Mesodermal cell (in vitro differentiated cells): ENCODE data around the gene MED25.
A peak's percentile ranks its signal among the peaks of the same experiment; 100 is the strongest.

Experiments
- H3K27ac ChIP-seq: 2 replicates; pipeline ENCODE4 v1.7.0; 2013; ENCODE audit warnings: mild to moderate bottlenecking, low read depth, low read length, moderate library complexity; ENCODE audit not compliant: severe bottlenecking
- H3K36me3 ChIP-seq: 2 replicates; pipeline ENCODE4 v1.7.1; 2013; ENCODE audit warnings: mild to moderate bottlenecking, low read length, moderate library complexity; ENCODE audit not compliant: control insufficient read depth, insufficient read depth
- H3K4me1 ChIP-seq: one replicate; pipeline ENCODE4 v1.7.1; 2013; ENCODE audit warnings: mild to moderate bottlenecking, low read length; ENCODE audit not compliant: insufficient read depth, control insufficient read depth, poor library complexity, severe bottlenecking
- H3K4me3 ChIP-seq: 2 replicates; pipeline ENCODE4 v1.7.0; 2013; ENCODE audit warnings: low read length, control low read depth, mild to moderate bottlenecking; ENCODE audit not compliant: insufficient read depth, poor library complexity, severe bottlenecking; ENCODE audit errors: extremely low read depth
- H3K9me3 ChIP-seq: 2 replicates; pipeline ENCODE4 v1.7.1; 2013; ENCODE audit warnings: mild to moderate bottlenecking, low read length, moderate library complexity; ENCODE audit not compliant: control insufficient read depth
- WGBS, 2 experiments: methylation state at CpG; one replicate each; pipeline ENCODE4 v1.1.5; 2013; ENCODE audit warnings: missing lambda C conversion rate in 2 of 2; ENCODE audit not compliant: insufficient coverage in 2 of 2; 5-methylcytosine and 5-hydroxymethylcytosine counted together

MED25 gene

DNA sequence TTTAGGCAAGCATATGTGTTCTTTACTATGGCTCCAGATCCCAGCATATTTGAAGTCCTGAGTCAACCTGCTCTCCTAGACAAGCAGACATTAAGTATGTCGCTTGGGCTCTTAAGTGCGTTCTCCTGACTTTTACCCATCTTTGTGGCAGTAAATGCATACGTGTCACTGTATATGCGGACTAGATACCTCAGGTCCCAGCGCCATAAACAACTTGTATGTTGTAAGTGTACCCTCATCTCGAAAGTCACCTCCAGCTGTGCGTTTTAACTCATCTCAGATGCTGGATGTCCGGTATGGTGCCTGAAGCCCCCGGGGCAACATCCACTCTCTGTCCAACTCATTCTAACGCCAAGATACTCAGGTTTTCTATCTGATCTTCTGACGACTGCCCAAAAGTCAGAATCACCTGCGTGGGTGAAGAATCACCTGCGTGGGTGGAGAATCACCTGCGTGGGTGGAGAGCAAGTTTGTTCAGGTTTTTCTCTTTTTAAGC lies 34.6 kb downstream of the MED25 start:
- Histone ChIP-seq H3K4me1 (peaks cover 13% of the 10 kb centered on the region), H3K36me3 (peaks cover 65% of the 10 kb centered on the region), H3K27ac (no peak overlapping the region), H3K4me3 (peak overlapping the region; percentile 76), H3K9me3 (peaks cover 9% of the 10 kb centered on the region)
- 94 to 95% methylated on average over 10 of the region's 14 CpGs for WGBS, 2 experiments

DNA sequence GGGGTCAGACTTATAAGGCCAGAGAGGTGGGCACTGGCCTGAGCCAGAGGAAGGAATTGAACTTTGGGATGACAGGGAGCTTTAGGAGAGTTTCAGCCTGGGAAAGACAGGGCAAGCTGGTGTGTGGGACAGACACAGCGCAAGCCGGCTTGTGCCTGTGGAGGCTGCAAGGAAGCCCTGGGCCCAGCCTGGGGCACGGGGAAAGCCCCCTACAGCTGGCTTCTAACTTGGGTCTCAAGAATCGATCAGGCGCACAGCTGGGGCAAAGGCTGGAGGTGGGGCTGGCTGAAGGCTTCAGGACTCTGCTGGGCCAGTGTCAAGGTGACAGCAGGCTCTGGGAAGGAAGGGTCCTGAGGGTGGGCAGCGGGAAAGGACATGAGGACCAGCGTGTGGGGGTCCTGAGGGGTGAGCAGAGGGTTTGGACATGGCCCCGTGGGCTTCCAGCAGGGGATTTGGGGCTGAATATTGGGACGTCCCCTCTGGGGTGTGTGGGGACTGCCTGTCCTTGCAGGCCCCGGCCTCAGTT lies 35.8 kb downstream of the MED25 start:
- H3K36me3 ChIP-seq = peaks cover 70% of the 10 kb centered on the region
- H3K9me3 ChIP-seq = peaks cover 3% of the 10 kb centered on the region
- WGBS, 2 experiments = 90% methylated on average over 9 to 10 of the region's 10 CpGs

DNA sequence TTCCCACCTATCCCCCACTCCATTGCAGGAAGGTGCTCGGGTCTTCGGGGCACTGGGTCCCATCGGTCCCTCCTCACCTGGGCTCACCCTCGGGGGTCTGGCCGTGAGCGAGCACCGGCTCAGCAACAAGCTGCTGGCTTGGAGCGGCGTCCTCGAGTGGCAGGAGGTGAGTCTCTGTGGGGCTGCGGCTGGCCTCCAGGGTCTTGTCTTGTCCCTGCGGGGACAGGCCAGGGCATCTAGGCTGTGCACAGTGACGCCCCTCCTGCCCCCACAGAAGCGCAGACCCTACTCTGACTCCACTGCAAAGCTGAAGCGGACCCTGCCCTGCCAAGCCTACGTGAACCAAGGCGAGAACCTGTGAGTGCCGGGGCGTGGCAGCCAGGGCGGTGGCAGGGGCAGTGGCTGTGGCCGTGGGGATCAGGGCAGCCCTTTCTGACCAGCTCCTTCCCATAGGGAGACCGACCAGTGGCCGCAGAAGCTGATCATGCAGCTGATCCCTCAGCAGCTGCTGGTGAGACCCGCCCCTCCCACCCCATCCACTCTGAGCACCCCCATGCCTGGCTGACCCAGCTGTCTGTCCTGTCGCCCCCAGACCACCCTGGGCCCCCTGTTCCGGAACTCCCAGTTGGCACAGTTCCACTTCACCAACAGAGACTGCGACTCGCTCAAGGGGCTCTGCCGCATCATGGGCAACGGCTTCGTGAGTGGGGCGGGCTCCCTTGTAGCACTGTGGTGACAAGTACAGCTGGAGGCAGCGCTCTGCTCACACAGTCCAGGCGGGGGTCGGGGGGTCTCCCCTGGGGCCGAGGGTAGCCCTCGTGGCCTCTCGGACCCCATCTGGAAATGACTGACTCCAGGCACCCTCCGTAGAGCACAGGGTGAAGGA lies 36.5 kb downstream of the MED25 start:
- Histone ChIP-seq H3K36me3 (peaks cover 66% of the 10 kb centered on the region), H3K4me1 (peaks cover 13% of the 10 kb centered on the region), H3K4me3 (no peak overlapping the region), H3K27ac (no peak overlapping the region), H3K9me3 (no peaks in the 10 kb centered on the region)
- 96% methylated on average over 37 to 38 of the region's 39 CpGs for WGBS, 2 experiments

More for the DNA sequence above, 35.8 kb downstream of the MED25 start:
- Histone ChIP-seq H3K4me1 (peaks cover 13% of the 10 kb centered on the region), H3K4me3 (no peak overlapping the region), H3K27ac (no peak overlapping the region)

DNA sequence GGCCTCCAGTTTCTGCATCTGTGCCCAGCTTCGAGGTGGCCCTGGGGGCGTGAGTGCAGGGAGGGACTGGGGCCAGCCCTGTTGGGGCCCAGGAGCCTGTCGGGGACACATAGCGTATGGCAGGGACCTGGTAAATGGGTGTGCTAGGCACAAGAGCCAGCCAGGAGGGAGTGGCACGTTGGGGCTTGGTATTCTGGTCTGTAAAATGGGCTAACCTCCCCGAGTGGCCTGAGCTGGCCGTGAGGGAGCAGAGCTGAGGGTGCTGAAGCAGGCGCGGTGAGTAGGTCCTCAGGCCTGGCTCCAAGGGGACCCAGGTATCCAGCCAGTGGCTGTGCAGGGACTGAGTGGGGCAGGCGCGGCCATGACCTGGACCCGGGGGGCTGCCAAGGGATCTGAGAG lies 37.2 kb downstream of the MED25 start:
- H3K4me3 ChIP-seq = no peak overlapping the region
- WGBS, 2 experiments = 95 to 96% methylated on average over 9 to 12 of the region's 12 CpGs
- H3K4me1 ChIP-seq = peaks cover 13% of the 10 kb centered on the region
- H3K36me3 ChIP-seq = peaks cover 64% of the 10 kb centered on the region
- no peak overlapping the region for H3K27ac ChIP-seq
- no peaks in the 10 kb centered on the region for H3K9me3 ChIP-seq

DNA sequence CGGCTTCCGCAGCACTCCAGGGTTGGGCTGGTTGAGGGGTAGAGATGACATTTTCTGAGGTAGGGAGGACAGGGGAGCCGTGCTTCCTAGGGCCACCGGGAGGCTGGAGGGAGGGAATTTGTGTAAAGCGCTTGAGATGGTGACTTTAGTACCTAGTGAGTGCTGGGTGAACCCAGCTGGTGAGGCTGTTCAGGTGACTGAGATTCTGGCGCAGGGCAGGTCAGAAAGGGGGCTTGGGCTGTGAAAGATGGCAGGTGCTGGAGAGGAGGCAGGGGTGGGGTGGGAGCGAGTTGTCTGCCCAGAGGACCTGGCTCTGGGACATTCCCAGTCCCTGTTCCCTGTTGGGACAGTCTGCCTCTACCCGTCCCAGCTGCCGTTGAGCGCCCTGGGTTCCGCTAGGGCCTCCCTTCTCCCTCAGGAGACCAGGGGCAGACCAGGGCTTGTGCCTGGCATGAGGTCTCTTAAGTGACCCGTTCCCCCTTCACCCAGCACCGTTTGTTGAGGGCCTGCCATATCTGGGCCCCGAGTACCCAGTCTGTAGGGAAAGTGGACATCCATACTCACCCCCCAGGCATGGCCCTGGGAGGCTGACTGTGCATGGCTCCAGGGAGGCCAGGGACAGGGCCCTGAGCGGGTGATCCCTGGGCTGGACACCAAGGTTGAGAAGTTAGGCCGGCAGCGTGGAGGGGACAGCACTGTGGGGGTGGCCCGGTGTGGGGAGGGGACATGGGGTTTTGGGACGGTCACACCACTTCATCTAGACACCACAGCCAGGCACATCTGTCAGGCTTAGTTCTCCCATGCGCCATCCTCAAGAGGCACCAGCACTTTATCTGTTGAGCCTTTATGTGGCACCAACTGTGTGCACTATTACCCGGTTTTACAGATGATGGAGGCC lies 37.8 kb downstream of the MED25 start:
- Histone ChIP-seq H3K27ac (no peak overlapping the region), H3K4me1 (peaks cover 13% of the 10 kb centered on the region), H3K9me3 (no peaks in the 10 kb centered on the region), H3K4me3 (no peak overlapping the region), H3K36me3 (peaks cover 70% of the 10 kb centered on the region)
- WGBS, 2 experiments = 98 to 99% methylated on average over 11 to 16 of the region's 21 CpGs

DNA sequence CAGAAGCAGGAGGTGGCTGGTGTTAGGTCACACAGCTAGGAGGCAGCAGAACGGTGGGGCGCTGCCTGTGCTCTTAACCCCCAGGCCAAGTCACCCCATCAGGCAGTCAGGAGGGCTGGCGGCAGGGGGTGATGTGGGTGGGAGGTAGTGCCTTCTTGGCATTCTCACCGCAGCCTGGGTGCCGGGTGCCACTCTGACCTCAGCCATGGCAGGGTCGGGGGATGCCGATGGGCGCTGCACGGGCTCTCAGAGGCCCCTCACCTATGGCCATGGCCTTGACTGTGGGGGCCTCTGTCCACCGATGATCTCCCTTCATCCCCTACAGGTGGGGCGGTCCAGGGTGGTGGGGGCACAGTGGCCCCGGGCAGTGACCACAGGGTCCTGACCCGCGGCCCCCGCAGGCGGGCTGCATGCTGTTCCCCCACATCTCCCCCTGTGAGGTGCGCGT lies 38.5 kb downstream of the MED25 start:
- Histone ChIP-seq H3K4me1 (peaks cover 13% of the 10 kb centered on the region), H3K27ac (no peak overlapping the region), H3K4me3 (no peak overlapping the region), H3K9me3 (no peaks in the 10 kb centered on the region), H3K36me3 (peaks cover 77% of the 10 kb centered on the region)
- WGBS, 2 experiments = 93 to 97% methylated on average over 13 to 16 of the region's 18 CpGs

DNA sequence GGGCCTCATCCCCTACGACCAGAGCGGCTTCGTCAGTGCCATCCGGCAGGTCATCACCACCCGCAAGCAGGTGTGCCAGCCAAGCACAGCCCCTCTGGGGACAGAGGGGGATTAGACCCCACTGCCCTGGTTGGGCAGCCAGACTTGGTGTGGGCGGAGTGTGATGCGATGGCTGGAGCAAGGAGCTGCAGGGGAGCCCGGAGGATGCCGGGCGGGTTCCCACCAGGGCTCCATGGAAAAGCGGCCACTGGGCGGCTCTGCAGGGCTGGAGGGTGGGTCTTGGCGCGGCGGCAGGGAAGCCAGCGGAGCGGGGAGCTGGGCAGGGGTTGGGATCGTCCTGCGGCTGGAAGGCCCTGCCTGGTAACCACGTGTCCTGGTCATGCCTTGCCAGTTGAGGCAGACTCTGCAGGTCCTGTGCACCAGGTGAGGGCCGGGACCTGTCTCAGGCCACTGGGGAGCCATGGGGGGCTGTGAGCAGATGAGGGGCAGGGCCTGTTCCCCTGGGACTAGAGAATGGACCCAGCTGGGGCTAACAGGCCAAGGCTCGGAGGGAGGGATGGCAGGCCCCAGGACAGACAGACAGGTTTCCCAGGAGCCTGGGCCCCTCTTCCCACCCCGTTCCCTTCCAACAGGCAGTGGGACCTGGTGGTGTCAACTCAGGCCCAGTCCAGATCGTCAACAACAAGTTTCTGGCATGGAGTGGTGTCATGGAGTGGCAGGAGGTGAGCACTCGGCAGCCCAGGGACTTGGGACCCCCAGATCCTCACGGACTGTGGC lies 39.2 kb downstream of the MED25 start:
- Histone ChIP-seq H3K4me1 (peaks cover 10% of the 10 kb centered on the region), H3K9me3 (no peaks in the 10 kb centered on the region), H3K27ac (no peak overlapping the region), H3K4me3 (no peak overlapping the region), H3K36me3 (peaks cover 78% of the 10 kb centered on the region)
- 96 to 98% methylated on average over 23 to 24 of the region's 26 CpGs for WGBS, 2 experiments

DNA sequence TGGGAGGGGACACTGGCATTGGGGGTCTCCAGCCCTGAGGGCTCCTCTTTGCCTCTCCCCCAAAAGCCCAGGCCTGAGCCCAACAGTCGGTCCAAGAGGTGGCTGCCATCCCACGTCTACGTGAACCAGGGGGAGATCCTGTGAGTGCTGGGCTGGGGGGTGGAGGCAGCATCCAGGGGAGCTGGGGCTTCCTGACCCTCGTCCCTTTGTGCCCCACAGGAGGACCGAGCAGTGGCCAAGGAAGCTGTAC lies 39.7 kb downstream of the MED25 start:
- Histone ChIP-seq H3K27ac (no peak overlapping the region), H3K9me3 (no peaks in the 10 kb centered on the region), H3K4me1 (peaks cover 7% of the 10 kb centered on the region), H3K4me3 (no peak overlapping the region), H3K36me3 (peaks cover 72% of the 10 kb centered on the region)
- 96% methylated on average over 5 of the region's 5 CpGs; no CpG with 5 or more reads in 1 of the 2 experiments for WGBS, 2 experiments

DNA sequence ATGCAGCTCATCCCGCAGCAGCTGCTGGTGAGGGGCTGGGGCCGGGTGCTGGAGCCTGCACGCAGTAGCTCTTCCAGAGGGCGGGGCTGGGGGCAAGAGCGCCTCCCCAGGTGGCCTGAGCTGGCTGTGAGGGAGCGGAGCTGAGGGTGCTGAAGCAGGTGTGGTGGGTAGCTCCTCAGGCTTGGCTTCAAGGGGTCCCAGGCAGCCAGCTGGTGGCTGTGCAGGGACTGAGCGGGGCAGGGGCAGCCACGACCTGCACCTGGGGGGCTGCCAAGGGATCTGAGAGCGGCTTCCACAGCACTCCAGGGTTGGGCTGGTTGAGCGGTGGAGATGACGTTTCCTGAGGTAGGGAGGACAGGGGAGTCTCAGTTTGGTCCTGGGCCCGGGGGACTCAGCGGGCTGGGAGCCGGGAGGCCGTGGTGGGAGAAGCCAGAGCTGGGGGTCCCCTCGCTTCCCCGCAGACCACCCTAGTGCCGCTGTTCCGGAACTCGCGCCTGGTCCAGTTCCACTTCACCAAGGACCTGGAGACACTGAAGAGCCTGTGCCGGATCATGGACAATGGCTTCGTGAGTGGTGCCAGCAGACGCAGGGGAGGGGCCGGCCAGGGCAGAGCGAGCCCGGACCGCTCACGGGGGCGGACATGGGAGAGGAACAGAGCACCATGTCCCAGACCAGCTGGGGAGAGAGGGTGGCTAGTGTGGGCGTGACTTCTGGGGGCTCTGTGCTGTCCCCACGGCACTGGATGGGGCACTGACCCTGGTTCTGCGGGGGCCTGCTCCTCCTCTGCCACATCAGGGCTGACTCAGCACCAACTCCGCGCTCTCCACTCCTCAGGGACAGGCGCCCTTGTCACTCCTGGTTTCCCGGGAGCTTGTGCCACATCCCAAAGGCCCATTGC lies 40.2 kb downstream of the MED25 start:
- H3K36me3 ChIP-seq = peaks cover 76% of the 10 kb centered on the region
- H3K9me3 ChIP-seq = no peaks in the 10 kb centered on the region
- 93 to 94% methylated on average over 25 to 34 of the region's 37 CpGs for WGBS, 2 experiments
- H3K4me1 ChIP-seq = peaks cover under 1% of the 10 kb centered on the region
- peak overlapping the region; percentile 59 for H3K27ac ChIP-seq
- H3K4me3 ChIP-seq = no peak overlapping the region
